ENCODE results near the gene WNT3A. TPM values are rescaled to one million over a fixed set of nuclear protein-coding genes. Genes with fewer than 3 reads are reported as not detected.

WNT3A gene
- total and polyA plus RNA-seq, 9 of the 15 experiments (the other 6 are each of a cell fraction or from before 2014, with no cell fraction given), result not detected

GRCh38 chr1:228017356-228018124 is 10.7 kb downstream of the WNT3A start (continued):
- no peak for TF ChIP-seq CHD7 (IDR thresholded peaks at IDR 0.05; ENCODE audit: low read depth, low read length)
